ENCODE data around the gene LRFN3. TPM values are rescaled to one million over a fixed set of nuclear protein-coding genes. Genes with fewer than 3 reads are reported as not detected.

LRFN3 gene
- total RNA-seq, 1 donor from 2014 or later = 15.3 TPM

DNA sequence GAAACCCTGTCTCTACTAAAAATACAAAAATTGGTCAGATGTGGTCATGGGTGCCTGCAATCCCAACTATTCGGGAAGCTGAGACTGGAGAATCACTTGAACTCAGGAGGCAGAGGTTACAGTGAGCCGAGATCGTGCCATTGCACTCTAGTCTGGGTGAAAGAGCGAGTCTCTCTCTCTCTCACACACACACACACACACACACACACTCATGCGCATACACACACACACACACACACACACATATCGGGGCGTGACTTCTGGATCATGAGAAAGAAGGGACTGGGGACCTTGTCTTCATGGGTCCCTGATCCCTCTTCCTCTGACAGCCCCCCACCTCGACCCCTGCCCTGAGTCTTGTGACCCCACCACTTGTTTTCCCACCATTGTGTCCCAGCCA lies 47.0 kb downstream of the LRFN3 start:
- H3K4me1 Mint-ChIP-seq (ENCODE audit: low read depth, unreplicated experiment) = no peaks in the 10 kb centered on the region
- no peaks in the 10 kb centered on the region for H3K4me1 ChIP-seq (ENCODE audit: insufficient read depth, low read length)
- no peak for FAIRE-seq
- H3K27ac ChIP-seq (ENCODE audit: low read depth, low read length) = no peak overlapping the region
- peaks cover 2% of the 10 kb centered on the region for H3K36me3 Mint-ChIP-seq (ENCODE audit: low read depth, unreplicated experiment)
- H3K27ac Mint-ChIP-seq (ENCODE audit: unreplicated experiment) = no peak overlapping the region
- no peak overlapping the region for H3K4me2 ChIP-seq (ENCODE audit: low read length)
- H3K9ac ChIP-seq (ENCODE audit: low read length) = no peak overlapping the region
- no peak overlapping the region for H3K4me3 ChIP-seq (ENCODE audit: insufficient read depth, low read depth, low read length)
- TF ChIP-seq, protein P1, sequence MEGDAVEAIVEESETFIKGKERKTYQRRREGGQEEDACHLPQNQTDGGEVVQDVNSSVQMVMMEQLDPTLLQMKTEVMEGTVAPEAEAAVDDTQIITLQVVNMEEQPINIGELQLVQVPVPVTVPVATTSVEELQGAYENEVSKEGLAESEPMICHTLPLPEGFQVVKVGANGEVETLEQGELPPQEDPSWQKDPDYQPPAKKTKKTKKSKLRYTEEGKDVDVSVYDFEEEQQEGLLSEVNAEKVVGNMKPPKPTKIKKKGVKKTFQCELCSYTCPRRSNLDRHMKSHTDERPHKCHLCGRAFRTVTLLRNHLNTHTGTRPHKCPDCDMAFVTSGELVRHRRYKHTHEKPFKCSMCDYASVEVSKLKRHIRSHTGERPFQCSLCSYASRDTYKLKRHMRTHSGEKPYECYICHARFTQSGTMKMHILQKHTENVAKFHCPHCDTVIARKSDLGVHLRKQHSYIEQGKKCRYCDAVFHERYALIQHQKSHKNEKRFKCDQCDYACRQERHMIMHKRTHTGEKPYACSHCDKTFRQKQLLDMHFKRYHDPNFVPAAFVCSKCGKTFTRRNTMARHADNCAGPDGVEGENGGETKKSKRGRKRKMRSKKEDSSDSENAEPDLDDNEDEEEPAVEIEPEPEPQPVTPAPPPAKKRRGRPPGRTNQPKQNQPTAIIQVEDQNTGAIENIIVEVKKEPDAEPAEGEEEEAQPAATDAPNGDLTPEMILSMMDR (IDR thresholded peaks at IDR 0.05; ENCODE audit: insufficient read depth, low read depth, low read length) = no peak
- no peak for TF ChIP-seq EZH2 (IDR thresholded peaks at IDR 0.05; ENCODE audit: insufficient read depth, low read length)
- H3K9me3 Mint-ChIP-seq (ENCODE audit: unreplicated experiment) = peaks cover 7% of the 10 kb centered on the region
- no peaks in the 10 kb centered on the region for H3K36me3 ChIP-seq (ENCODE audit: insufficient read depth, low read length)
- no peaks in the 10 kb centered on the region for H4K20me1 ChIP-seq (ENCODE audit: insufficient read depth, low read length)
- peaks cover 15% of the 10 kb centered on the region for H3K27me3 ChIP-seq (ENCODE audit: insufficient read depth, low read length)
- no peak for DNase-seq (ENCODE audit: low read depth)
- no peak overlapping the region for H3K4me3 Mint-ChIP-seq (ENCODE audit: unreplicated experiment)
- H2AFZ ChIP-seq (ENCODE audit: low read depth, low read length) = no peak overlapping the region
- H3K27me3 Mint-ChIP-seq (ENCODE audit: low read depth, unreplicated experiment) = peaks cover 77% of the 10 kb centered on the region
- H3K9me3 ChIP-seq (ENCODE audit: insufficient read depth, low read depth, low read length) = no peaks in the 10 kb centered on the region
- H3K79me2 ChIP-seq (ENCODE audit: insufficient read depth, low read length) = no peaks in the 10 kb centered on the region

DNA sequence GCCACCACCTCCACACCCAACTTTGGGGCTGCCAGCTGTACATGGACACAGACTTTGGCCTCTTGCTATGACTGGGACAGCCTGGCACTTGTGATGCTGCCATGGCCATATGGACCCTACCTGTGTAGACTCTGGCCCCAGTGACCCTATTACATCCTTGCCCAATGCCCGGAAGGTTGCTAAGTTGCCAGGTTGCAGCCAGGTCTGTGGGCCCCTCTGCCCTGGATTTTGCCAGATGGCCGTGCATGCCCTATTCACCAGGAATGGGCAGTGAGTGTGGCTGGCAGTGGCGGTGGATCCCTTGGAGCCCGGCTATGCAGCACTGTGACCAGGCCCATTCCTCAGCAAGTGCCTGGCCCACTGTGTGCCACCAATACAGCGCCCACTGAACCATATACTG lies 49.9 kb downstream of the LRFN3 start:
- Mint-ChIP-seq H3K36me3 (ENCODE audit: low read depth, unreplicated experiment) (peaks cover 4% of the 10 kb centered on the region), H3K4me3 (ENCODE audit: unreplicated experiment) (no peak overlapping the region), H3K9me3 (ENCODE audit: unreplicated experiment) (peaks cover 9% of the 10 kb centered on the region), H3K4me1 (ENCODE audit: low read depth, unreplicated experiment) (no peaks in the 10 kb centered on the region), H3K27ac (ENCODE audit: unreplicated experiment) (no peak overlapping the region), H3K27me3 (ENCODE audit: low read depth, unreplicated experiment) (peaks cover 66% of the 10 kb centered on the region)
- Histone ChIP-seq H3K79me2 (ENCODE audit: insufficient read depth, low read length) (no peaks in the 10 kb centered on the region), H3K27me3 (ENCODE audit: insufficient read depth, low read length) (peaks cover 12% of the 10 kb centered on the region), H3K9ac (ENCODE audit: low read length) (no peak overlapping the region), H3K27ac (ENCODE audit: low read depth, low read length) (no peak overlapping the region), H2AFZ (ENCODE audit: low read depth, low read length) (no peak overlapping the region), H3K4me2 (ENCODE audit: low read length) (no peak overlapping the region), H3K9me3 (ENCODE audit: insufficient read depth, low read depth, low read length) (no peaks in the 10 kb centered on the region), H3K4me1 (ENCODE audit: insufficient read depth, low read length) (no peaks in the 10 kb centered on the region), H3K36me3 (ENCODE audit: insufficient read depth, low read length) (no peaks in the 10 kb centered on the region), H4K20me1 (ENCODE audit: insufficient read depth, low read length) (no peaks in the 10 kb centered on the region), H3K4me3 (ENCODE audit: insufficient read depth, low read depth, low read length) (no peak overlapping the region)
- DNase-seq (ENCODE audit: low read depth) (no peak), FAIRE-seq (no peak)
- no peak for TF ChIP-seq EZH2 (IDR thresholded peaks at IDR 0.05; ENCODE audit: insufficient read depth, low read length)
- TF ChIP-seq, protein P1 (IDR thresholded peaks at IDR 0.05; ENCODE audit: insufficient read depth, low read depth, low read length) = no peak

DNA sequence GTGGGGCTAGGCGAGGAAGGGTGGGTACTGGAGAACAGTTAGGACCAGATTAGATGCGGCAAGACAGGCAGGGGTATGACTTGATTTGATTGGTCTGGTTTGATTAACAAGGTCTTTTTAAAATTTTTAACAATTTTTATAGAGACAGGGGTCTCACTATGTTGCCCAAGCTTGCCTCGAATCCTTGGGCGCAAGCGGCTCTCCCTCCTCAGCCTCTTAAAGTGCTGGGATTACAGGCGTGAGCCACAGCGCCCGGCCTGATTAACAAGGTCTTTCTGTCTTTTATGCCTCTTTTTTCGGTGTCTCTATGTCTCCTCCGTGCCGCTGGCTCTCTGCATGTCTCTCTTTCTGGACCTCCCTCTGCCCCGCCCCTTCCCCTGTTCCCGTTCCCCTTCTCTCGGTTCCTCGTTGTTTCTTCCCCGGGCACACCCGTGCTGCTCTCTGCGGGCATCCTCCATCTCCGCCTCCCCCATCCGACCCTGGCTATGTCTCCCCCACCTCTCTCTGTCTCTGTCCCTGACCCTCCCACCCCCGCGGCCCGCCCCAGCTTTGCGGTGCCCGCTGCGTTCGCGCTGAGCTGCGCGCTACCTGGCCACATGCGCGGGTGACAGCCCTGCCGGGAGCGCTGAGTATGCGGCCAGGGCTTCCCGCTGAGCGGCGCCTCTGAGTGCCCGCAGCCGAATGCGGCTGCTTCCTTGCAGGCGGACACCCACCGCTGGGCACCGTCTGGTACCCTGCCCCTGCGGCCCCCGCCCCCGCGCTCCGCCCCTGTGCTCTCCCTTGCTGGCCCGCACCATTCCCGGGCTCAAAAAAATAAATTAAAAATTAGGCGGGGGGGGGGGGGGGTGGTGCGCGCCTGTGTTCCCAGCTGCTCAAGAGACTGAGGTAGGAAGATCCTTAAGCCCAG lies 50.7 kb downstream of the LRFN3 start:
- peak overlapping the region; percentile 78 for H3K4me2 ChIP-seq (ENCODE audit: low read length)
- Mint-ChIP-seq H3K4me3 (ENCODE audit: unreplicated experiment) (peak overlapping the region; percentile 84), H3K27ac (ENCODE audit: unreplicated experiment) (no peak overlapping the region), H3K4me1 (ENCODE audit: low read depth, unreplicated experiment) (no peaks in the 10 kb centered on the region), H3K9me3 (ENCODE audit: unreplicated experiment) (peaks cover 9% of the 10 kb centered on the region), H3K27me3 (ENCODE audit: low read depth, unreplicated experiment) (peaks cover 61% of the 10 kb centered on the region), H3K36me3 (ENCODE audit: low read depth, unreplicated experiment) (peaks cover 4% of the 10 kb centered on the region)
- no peaks in the 10 kb centered on the region for H3K4me1 ChIP-seq (ENCODE audit: insufficient read depth, low read length)
- no peak overlapping the region for H3K4me3 ChIP-seq (ENCODE audit: insufficient read depth, low read depth, low read length)
- no peaks in the 10 kb centered on the region for H4K20me1 ChIP-seq (ENCODE audit: insufficient read depth, low read length)
- H3K9me3 ChIP-seq (ENCODE audit: insufficient read depth, low read depth, low read length) = no peaks in the 10 kb centered on the region
- H3K79me2 ChIP-seq (ENCODE audit: insufficient read depth, low read length) = no peaks in the 10 kb centered on the region
- H3K27ac ChIP-seq (ENCODE audit: low read depth, low read length) = no peak overlapping the region
- DNase-seq (ENCODE audit: low read depth) (no peak), FAIRE-seq (no peak)
- TF ChIP-seq, protein P1 (IDR thresholded peaks at IDR 0.05; ENCODE audit: insufficient read depth, low read depth, low read length) = no peak
- peak; percentile 17 for TF ChIP-seq EZH2 (IDR thresholded peaks at IDR 0.05; ENCODE audit: insufficient read depth, low read length)
- H3K36me3 ChIP-seq (ENCODE audit: insufficient read depth, low read length) = no peaks in the 10 kb centered on the region
- H3K27me3 ChIP-seq (ENCODE audit: insufficient read depth, low read length) = peaks cover 12% of the 10 kb centered on the region
- H2AFZ ChIP-seq (ENCODE audit: low read depth, low read length) = no peak overlapping the region
- H3K9ac ChIP-seq (ENCODE audit: low read length) = no peak overlapping the region

All from astrocyte (in vitro differentiated cells and primary cell).